HTR-8/SVneo (cell line): Measurements from ENCODE around the gene TIA1.
"Not testable (repeated sequence)": the region's sequence is repeated elsewhere in the genome, so short reads cannot be mapped to it uniquely, and the experiment has no call there.

Source experiments
- DNase-seq: peaks from one replicate; pipeline ENCODE4 v3.0.0; 2011; ENCODE audit warnings: low spot score, mixed read lengths; ENCODE audit not compliant: insufficient read length
- FAIRE-seq: peaks from 2 replicates; lab custom pipeline; 2011; peaks lifted over from hg19 to GRCh38; lab: Jason Lieb, UNC

Gene TIA1

GRCh38 chr2:70169654-70170245 lies 78.7 kb downstream of the TIA1 start:
- FAIRE-seq, DNase-seq: not testable (repeated sequence)

- no peak for DNase-seq
- no peak for FAIRE-seq
Measured at GRCh38 chr2:70161069-70161534, 87.3 kb downstream of the TIA1 start.

GRCh38 chr2:70160545-70160944 lies 87.9 kb downstream of the TIA1 start:
- no peak for FAIRE-seq
- DNase-seq: no peak
